NCI-H2227 (cell line): ENCODE measurements around the gene FBXO31.

Experiments
- DNase-seq: peaks from one replicate; lab custom pipeline; 2025; ENCODE audit not compliant: unreplicated experiment; lab: John Stamatoyannopoulos, UW

Gene FBXO31

DNA sequence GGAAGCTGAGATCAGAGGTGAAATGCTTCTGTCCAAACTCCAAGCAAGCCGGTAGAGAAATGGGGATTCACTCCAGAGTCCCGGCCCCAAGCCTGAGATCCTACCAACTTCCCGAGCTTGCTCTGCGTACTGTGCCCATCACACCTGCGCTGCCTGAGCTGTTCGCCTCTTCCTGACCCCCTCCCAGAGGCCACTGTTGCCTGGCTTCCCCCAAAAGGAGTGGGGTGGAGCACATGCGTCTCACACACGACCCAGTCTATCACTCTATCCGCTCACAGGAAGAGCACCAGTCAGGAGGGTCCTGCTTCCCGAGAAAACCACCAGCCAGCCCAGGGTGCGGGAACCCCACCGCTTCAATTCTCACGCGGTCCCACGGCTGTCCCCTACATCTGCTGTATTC, 52.9 kb downstream of the FBXO31 start:
- no peak for DNase-seq

DNA sequence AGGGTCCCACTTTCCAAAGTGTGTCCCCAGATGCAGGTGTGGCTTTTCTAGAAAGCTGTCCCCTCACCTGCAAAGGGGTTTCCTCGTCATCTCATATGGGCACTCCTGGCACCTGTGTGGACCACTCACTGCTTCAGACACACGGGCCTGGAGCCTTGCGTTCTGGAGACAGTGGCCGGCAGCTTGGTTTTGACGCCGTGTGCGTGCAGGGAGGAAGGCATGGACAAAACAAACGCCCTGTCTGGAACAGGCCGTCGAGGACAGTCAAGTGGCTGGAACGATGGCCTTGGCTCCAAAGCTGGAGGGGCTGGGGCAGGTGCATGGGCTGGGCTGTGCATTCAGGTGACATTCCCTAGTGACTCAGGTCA, 53.3 kb downstream of the FBXO31 start:
- no peak for DNase-seq

DNA sequence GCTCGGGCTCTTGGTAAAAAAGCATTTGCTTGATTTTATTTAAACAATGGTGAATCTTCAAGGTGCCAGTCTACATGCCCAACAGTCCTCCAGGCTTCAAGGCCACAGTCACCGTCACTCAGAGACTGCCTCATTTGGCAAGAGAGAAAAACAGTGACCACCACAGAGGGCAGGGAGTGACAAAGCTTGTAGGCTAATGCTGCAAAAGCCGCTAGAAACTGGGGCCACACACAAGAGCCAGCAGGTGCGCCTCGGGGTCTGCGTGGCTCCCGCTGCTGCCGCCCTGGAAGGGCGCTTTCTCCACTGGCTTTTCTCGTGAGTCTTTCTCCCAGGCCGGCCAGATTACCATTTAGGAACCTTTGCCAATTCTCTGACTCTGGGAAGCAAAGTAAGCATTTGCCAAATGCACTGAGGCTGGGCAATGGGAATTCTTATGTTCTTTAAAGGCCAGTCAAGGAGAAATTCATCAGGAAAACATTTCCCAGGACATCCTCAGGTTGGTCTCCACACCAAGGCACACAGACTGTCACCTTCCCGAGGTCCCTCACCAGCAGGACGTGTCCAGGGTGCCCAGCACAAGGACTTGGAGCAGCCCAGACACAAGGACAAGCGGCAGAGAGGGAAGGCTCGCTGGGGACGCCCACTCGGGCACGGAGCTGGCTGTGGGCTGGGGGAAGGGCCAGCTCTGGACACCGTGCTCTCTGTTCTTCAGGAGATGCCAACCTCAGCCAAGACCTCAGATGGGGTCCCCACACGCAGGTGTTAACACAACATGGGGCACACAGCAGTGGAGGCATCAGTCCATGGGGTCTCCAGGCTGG, 53.9 kb downstream of the FBXO31 start:
- DNase-seq, result no peak

DNA sequence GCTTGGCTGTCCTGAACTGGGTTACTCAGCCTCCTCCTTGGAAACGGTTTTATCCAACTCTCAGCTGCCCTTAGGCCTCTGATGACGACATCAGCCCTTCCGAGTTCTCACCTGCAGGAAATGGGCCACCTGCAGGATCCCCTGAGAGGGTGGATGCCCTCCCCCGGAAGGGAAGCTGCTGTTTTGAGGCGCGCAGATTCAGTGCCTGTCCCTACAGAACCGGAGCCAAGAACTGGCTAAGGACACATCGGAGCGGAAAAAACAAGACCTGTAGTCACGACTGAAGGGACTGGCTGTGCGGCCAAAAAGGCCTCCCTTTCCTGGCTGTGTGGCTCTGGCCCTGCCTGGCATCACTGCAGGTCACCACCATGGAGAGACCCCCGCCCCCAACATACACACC, 54.7 kb downstream of the FBXO31 start:
- DNase-seq, result no peak

DNA sequence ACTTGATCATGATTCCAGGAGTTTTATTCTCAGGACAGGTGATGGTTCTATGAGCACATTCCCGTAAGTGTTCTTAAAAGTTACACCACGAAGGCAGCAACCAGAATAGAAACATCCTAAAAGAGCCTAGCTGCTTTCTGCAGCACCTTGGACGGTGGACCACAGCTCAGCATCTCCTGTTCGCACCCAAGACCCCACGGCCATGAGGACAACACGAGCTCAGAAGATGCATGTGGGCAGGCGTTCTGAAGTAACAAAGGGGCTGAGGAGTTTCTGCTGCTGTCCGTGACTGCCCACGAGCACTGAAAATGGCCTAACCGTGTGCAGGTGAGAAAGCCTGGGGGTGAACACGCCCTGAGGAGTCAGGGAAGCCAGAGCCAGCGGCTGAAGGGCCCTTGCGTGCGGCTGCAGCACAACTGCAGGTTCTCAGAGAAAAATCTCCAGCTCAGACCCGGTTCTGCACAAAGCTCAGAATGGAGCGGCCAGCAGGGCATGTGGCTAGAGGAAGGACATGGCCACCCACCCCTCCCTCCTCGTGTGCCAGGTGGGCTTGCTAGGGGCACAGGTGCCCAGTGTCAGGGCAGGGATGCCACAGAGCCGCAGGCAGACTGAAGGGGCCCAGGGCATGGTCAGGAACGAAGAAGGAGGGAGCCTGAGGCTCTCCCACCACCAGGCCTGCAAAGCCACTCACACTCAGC, 55.6 kb downstream of the FBXO31 start:
- no peak for DNase-seq

DNA sequence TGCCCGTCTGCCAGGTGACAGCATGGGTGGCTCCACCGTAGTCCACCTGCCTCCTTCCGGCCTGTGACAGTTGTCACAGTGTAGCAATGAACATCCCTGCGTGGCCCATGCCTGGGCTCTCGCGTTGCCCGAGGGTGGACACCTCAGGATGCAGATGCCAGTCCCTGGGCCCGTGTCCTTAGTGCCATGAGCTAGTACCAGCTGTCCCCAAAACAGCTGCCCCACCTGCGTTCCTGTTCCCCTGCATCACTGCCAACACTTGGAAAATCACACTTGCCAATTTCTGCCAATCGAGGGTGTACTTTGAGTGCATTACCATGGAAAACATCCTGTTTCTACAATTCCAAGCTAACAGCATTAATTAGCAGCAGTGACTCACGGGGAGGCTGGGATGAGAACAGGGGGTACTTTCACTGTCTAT, 57.4 kb downstream of the FBXO31 start:
- no peak for DNase-seq

DNA sequence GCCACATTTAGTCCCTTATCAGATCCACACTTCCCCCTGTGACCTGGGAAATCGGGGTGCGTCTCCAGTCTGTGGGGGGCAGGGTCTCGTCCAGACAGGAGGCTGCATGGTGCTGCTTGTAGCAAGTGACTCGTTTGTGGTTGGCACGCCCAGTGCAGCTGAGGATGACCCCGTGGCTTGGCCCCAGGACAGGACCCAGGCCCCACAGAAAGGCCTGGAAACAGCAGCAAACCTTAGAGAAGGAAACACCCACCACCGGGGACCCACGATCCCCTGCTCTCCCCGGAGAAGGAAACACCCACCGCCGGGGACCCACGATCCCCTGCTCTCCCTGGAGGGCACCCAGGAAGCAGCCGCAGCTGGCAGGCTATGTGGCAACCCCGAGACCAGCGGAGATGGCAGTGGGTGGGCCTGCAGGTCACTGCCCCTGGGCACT, 58.1 kb downstream of the FBXO31 start:
- no peak for DNase-seq

DNA sequence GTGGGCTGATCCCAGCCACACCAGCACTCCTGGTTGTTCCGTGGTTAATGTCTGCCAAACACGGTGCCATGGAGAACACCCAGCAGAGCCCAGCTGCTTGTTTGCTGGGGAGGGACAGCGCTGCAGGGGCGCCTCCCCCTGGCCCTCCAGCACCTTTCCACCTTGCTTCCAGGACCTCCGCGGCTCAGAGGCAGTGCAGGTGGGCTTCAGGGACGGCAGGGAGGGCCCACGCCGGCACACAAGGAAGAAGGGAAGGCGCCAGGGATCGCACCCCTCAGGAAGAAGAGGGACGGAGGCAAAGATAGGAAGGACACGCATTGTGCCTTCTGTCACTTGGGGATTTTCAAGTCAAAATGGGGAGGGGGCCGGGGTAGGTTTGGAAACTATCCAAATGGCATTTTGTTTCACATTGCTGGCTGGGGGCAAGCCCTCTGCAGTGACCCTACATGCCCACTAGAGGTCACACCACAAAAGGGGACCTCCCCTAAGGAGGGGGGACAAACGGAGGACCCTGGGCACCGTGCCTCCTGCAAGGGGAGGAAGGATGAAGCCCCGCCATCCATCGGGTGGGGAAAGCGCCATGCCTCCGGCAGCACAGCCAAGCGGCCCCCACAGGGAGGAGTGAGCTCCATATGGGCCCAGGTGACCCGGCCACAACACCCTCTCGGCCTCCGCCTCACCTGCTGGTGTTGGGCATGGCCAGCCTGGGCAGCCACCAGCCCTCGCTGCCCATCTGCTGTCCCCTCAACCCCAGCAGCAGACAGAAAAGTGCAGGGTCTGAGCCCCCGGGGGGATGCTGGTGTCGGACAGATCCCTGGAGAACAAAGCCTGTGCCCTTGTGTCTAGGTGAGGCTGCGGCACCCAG, 58.9 kb downstream of the FBXO31 start:
- DNase-seq, result peak; percentile 41

DNA sequence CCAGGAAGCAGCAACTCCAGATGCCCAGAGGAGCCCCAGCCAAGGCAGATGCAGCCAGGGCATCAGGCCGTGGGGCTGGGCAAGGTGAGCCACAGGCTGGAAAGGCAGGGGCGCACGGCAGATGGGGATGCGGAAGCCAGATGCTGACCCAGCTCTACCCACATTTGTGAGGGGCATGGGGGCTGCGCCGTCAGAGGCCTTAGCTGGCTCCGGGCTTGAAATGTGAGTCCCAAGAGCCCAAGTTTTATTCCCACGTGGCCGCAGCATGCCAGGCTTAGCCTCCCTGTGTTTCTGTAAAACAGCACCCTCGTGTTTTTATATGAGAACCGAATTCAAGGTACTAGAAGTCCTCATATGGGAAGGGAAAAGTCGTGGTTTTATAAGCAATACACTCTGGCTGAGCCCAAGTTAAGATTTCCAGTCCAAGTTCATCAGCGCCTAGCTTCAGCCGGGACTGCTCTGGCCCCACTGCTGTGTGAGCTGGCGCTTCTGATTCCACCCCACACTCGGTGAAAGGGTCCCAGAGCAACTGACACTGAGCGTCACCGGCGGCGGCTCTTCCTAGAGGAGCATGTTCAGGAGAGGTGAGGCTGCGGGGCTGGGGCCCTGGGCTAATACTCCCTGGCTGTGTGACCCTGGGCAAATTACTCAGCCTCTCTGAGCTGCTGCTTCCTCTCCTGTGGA, 59.7 kb downstream of the FBXO31 start:
- DNase-seq, result no peak

DNA sequence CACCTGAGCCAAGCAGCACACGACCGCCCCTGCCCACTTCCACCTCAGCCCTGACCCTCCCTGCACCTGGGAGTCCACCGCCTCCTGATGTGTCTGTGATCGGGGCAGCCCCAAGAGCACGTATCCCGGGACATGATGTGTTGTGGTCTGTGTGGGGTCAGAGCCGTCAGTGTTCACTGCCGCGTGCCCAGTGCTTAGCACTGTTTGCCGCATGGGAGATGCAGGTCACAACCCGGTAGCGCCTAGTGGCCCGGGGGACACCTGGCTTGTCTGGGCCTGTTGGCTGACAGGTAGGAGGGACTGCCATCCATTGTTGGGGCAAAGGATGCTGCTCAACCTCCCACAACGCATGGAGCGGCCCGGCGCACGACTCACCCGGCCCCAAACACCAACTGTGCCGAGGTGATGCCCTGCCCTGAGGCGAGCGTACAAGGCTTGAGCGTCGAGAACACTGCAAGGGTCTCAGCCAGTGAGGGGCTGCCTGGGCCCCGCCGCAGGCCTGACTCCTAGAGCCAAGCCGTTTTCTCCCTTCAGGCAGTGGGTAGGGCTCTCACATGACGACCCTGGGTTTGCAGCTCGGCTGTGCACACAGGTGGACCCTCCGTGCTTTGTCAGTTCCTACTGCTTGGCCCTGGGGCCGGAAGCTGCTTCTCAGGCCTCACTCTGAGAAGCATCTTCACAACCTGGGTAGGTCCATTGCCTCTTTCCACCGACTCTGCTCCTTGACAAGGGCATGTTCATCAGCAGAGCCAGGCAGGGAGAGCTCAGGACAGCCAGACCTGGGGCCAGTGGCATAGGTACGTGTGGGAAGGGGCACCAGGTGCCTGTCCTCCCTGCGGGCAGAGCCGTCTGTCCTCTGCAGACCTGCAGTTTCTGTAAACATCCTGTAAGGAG, 60.5 kb downstream of the FBXO31 start:
- DNase-seq, result no peak

DNA sequence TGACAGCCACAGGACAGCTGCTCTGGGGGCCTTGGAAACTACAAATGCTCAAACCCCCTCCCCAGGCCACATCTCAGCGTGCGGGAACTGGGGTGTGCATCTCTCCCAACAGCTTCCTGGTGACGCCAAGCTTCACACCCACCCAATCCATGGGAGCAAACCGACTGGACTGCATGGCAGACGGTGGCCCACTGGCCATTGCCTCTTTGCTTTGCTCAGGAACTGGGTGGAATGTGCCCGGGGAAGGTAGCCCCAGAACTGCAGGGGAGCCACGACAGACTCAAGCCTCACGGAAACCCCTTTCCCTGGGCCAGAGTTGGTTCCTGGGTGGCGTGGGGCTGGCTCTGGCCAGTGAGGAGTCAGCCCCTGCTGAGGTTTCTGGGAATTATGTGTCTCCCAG, 61.2 kb downstream of the FBXO31 start:
- no peak for DNase-seq

DNA sequence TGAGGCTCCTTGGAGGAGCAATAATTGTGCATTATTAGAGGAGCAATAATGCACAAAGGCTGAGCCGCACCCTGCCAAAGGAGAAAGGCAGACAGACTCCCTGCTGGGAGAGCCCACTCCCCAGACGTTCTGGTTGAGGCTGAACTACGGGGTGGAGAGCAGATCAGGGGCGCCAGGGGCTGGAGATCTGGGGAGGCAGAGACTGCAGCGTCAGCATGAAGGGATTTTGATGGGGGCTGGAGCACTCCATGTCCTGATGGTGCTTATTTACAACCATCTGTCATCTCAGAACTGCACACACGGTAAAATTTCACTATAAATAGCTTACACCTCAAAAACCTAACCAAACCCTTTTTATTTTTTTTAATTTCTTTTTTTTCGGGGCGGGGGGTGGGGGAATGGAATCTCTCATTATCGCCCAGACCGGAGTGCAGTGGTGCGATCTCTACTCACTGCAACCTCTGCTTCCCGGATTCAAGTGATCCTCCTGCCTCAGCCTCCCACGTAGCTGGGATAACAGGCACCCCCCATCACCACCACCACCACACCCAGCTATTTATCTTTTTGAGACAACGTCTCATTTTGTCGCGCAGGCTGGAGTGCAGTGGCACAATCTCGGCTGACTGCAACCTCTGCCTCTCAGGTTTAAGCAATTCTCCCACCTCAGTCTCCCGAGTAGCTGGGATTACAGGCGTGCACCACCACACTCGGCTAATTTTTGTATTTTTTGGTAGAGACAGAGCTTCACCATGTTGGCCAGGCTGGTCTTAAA, 62.1 kb downstream of the FBXO31 start:
- DNase-seq, result no peak

DNA sequence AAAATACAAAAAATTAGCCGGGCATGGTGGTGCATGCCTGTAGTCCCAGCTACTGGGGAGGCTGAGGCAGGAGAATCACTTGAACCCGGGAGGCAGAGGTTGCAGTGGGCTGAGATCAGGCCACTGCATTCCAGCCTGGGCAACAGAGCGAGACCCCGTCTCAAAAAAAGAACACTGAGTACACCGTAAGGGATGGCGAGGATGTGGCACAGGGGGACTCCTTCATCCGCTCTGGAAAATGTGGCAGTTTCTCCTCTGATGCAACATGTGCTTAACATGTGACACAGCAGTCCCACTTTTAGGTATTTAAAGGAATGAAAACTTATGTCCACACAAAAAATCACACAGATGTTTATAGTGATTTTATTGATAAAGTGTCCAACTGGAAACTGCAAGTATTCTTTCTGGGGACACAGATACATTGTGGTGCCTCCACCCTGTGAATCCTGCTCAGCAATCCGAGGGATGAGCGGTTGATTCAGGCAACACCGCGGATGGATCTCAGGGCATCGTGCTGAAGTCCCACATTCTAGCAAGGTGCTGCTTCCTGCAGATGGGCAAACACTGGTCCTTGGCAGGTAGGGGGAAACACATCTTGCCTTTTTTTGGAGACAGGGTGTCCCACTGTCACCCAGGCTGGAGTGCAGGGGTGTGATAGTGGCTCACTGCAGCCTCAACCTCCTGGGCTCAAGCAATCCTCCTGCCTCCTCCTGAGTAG, 62.9 kb downstream of the FBXO31 start:
- DNase-seq, result no peak

DNA sequence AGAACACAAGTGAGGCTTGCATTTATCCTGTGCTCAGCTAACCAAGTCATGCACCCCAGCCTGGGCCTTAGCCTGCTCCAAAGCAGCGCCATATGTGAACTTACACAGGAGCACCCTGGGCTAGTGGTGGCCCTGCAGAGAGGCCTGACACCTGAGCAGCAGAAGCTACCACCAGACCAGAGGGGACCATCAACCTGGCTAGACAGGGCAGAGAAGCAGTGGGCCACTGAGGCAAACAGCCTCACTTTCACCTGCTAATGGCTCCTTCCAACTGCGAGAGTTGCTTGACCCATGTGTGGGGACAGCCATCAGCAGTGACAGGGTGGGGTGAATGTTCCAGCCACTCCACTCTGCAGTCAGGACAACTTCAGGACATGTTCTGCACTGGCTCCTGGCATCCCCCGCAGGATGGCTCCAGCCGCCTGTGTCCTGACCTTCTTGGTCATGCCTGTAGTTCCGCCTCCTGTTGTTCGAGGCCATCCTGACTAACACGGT, 63.5 kb downstream of the FBXO31 start:
- DNase-seq, result no peak

DNA sequence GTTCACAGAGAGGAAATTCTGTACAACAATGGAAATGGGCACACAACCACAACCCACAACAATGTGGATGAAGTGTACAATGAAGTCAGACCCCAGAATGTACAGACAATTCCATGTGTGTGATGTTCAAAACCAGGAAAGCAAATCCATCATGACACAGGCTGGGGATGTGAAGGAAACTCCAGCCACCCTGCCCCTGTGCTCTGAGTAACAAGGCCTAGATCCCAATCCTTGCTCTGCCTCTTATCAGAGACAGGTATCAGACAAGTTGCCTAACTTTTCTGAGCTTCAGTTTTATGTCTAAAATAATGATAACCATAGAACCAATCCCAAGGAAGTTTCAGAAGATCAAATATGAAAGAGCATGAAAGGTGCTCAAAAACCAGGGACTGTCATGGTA, 64.6 kb downstream of the FBXO31 start:
- no peak for DNase-seq

DNA sequence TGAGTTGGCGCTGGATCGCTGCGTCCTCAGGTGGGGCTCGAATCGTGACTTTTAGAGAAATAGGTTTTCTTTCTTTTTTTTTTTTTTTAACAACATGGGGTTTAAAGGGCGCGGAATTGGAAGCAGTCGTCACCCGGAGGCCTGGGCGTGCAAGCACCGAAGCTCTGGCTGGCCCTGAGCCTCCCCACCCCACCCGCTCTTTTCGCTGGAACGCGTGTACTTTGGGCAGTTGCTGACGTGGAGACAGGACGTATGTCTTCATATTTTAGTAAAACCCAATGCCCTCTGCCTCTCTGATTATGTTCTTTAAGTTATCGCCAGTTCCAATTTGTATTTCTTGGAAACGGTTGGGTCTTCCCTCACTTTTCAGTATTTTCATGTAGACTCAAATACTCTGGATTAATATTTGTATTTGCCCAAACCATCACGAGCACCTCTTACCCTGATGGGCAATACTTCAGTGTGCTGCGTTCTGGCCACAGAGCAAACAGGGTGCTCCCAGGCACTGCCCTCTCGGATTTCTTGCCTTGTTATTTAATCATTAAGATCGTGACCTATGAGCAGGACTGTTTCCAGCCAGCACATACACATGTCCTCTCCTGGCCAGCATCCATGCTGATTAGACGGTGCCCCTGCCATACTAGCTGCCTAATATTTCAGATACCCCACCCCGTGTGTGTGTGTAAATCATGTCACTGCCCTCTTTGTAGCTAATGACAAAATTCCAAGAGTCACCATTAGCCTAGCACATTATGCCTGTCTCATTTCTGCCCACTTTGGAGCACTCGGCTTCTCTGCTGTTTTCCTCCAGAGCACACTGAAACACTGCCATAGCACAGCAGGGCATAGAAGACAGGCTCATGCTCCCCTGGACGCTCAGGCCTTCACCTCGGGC, 65.6 kb downstream of the FBXO31 start:
- peak; percentile 39 for DNase-seq

DNA sequence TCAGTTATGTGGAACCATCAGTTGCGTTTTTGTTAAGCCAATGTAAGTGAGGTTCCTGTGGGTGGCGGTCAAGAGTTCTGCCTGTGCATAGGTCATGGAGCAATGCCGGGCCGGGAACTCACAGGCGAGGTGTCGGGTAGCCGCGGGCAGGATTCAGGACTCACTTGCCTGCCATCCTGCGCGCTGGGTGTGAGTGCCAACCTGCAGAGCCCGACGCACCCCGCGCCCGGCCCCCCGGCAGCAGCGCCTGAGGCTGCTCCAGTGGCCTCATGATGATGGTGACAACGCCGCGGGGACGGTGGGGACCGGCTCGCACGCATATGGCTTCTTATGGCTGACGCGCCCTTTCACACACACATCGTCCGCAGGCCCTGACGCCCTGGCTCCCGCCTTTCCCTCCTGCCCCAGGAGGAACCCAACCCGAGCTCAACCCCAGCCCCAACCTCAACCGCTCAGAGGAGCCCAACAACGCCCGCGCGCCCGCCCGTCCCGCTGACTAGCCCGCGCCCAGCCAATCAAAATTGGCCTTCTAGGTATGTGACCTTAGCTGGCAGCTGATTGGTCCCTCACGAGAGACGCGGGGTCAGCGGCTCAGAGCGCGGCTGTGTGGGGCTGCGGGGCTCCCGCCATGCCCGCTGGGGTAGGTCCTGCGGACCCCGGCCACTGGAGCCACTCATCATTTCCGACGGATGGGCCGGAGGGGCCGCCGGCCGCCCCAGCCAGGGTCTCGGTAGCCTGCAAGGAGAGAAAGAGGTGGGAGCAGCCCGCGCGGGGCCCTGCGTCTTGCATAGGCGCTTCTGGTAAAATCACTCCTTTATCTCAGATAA, 66.4 kb downstream of the FBXO31 start, which contains the start of gene C16orf95:
Gene C16orf95, minus strand, starts transcription at position 470 of the 827 bp plus-strand sequence. Its CDS starts 150 bp downstream, at position 320.
- DNase-seq, result peak; percentile 94
